Activated CD4-positive, alpha-beta T cell treated with anti-CD3 and anti-CD28 coated beads, Interleukin-2, amount 10 ng/mL, durations not matched to agents 7 days and 5 days (primary cell): ENCODE results near the gene CCDC167. TPM values are rescaled to one million over a fixed set of nuclear protein-coding genes. Genes with fewer than 3 reads are reported as not detected.

ENCODE experiments used
- CTCF ChIA-PET: fragments of 350-600 bp; sonication (Branson Sonifier 250); formaldehyde crosslinking; loops from one replicate; lab custom pipeline; 2021; ENCODE audit warnings: antibody characterized with exemption; lab: Charles Lee
- POLR2A ChIA-PET: fragments of 350-600 bp; sonication (Branson Sonifier 250); formaldehyde crosslinking; loops from one replicate; lab custom pipeline; 2021; ENCODE audit warnings: antibody characterized with exemption; lab: Charles Lee
- DNase-seq: peaks from one replicate; pipeline ENCODE4 v3.0.0-alpha.2; 2020
- H3K27ac Mint-ChIP-seq: one replicate; pipeline ENCODE4 v1.8.0; 2021; ENCODE audit warnings: mild to moderate bottlenecking, moderate library complexity, mixed read lengths
- H3K27me3 Mint-ChIP-seq: one replicate; pipeline ENCODE4 v1.8.0; 2021; ENCODE audit warnings: mixed read lengths
- H3K36me3 Mint-ChIP-seq: one replicate; pipeline ENCODE4 v1.8.0; 2021; ENCODE audit warnings: low read depth, mixed read lengths
- H3K4me1 Mint-ChIP-seq: one replicate; pipeline ENCODE4 v1.8.0; 2021; ENCODE audit warnings: mixed read lengths
- H3K4me3 Mint-ChIP-seq: one replicate; pipeline ENCODE4 v1.8.0; 2021; ENCODE audit warnings: mild to moderate bottlenecking, moderate library complexity, mixed read lengths
- H3K9me3 Mint-ChIP-seq: one replicate; pipeline ENCODE4 v1.8.0; 2021; ENCODE audit warnings: mixed read lengths
- total RNA-seq, 2 experiments: library from RNA; stranded (reverse); gene quantifications; one replicate each; pipeline ENCODE4 v1.2.3, GENCODE V29; 2021

CCDC167 gene
- total RNA-seq, result 10 to 100 TPM; 54.8 to 60.9 TPM

- CTCF ChIA-PET, result interaction anchor here (0.5 to 3.0 kb wide), 6 partner anchors 12 to 1119 kb away, joined by 3 to 13 read pairs (median 4); no protein-coding TSS in a partner anchor
Measured at GRCh38 chr6:37499433-37500293, at the start of gene CCDC167. Gene CCDC167, minus strand, starts transcription at chr6:37499893. Its CDS starts 30 bp downstream, at chr6:37499863.

GRCh38 chr6:37549154-37549553, 49.5 kb upstream of the CCDC167 start:
- ChIA-PET POLR2A (no interaction called here), CTCF (interaction anchor here (1.8 kb wide), 1 partner anchor 11 kb away, joined by 6 read pairs; no protein-coding TSS in a partner anchor)
- no peak for DNase-seq
- Mint-ChIP-seq H3K36me3 (no peaks in the 10 kb centered on the region), H3K9me3 (no peaks in the 10 kb centered on the region), H3K4me3 (no peak overlapping the region), H3K4me1 (peaks cover 31% of the 10 kb centered on the region), H3K27ac (no peak overlapping the region), H3K27me3 (peaks cover 4% of the 10 kb centered on the region)

More at GRCh38 chr6:37499433-37500293, at the start of gene CCDC167:
- DNase-seq, result peak; percentile 98
- POLR2A ChIA-PET, result interaction anchor here (0.5 to 0.7 kb wide), 2 partner anchors 17 to 1181 kb away, joined by 3 read pairs; no protein-coding TSS in a partner anchor
- H3K27me3 Mint-ChIP-seq, result no peaks in the 10 kb centered on the region
- H3K9me3 Mint-ChIP-seq, result no peaks in the 10 kb centered on the region
- peak within 1 kb of the TSS; percentile 94 for H3K4me3 Mint-ChIP-seq
- H3K36me3 Mint-ChIP-seq, result peaks cover 13% of the 10 kb centered on the region
- H3K27ac Mint-ChIP-seq, result peak within 1 kb of the TSS; percentile 96
- peaks cover 82% of the 10 kb centered on the region for H3K4me1 Mint-ChIP-seq

GRCh38 chr6:37548067-37548674, 48.5 kb upstream of the CCDC167 start:
- no peaks in the 10 kb centered on the region for H3K36me3 Mint-ChIP-seq
- no peak for DNase-seq
- peaks cover 4% of the 10 kb centered on the region for H3K27me3 Mint-ChIP-seq
- no peak overlapping the region for H3K27ac Mint-ChIP-seq
- ChIA-PET CTCF (interaction anchor here (0.8 to 1.8 kb wide), 3 partner anchors 10 to 27 kb away, joined by 3 to 6 read pairs (median 4); no protein-coding TSS in a partner anchor), POLR2A (no interaction called here)
- H3K4me1 Mint-ChIP-seq, result peaks cover 22% of the 10 kb centered on the region
- no peaks in the 10 kb centered on the region for H3K9me3 Mint-ChIP-seq
- H3K4me3 Mint-ChIP-seq, result no peak overlapping the region

DNA sequence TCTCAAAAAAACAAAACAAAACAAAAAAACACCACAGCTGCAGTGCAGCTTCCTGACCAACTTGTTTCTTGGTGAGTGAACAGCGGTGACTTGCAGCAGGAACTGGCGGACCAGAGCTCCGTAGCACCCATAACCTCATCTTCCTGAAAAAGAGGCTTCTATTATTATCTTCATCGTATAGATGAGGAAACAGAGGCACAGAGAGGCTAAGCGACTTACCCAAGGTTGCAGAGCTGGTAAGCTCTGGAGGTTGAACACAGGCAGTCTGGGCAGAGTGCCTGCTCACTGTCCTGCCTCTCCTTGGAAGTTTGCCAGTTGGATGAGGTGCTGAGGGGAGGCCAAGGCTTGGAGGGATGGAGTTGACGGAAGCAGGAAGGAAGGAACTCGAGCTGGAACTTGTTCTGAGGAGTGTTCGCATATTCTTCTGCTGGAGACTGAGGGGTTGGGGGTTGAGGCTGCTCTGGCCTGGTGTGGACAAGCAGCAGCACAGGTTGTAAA, 47.9 kb upstream of the CCDC167 start:
- no peaks in the 10 kb centered on the region for H3K36me3 Mint-ChIP-seq
- peaks cover 4% of the 10 kb centered on the region for H3K27me3 Mint-ChIP-seq
- DNase-seq, result peak; percentile 43
- peak overlapping the region; percentile 71 for H3K27ac Mint-ChIP-seq
- no peak overlapping the region for H3K4me3 Mint-ChIP-seq
- ChIA-PET CTCF (interaction anchor here (0.6 to 1.8 kb wide), 6 partner anchors 9 to 48 kb away, joined by 3 to 6 read pairs (median 4); partner anchors contain the start of gene CCDC167), POLR2A (interaction anchor here (1.1 kb wide), 1 partner anchor 31 kb away, joined by 5 read pairs; no protein-coding TSS in a partner anchor)
- no peaks in the 10 kb centered on the region for H3K9me3 Mint-ChIP-seq
- peaks cover 21% of the 10 kb centered on the region for H3K4me1 Mint-ChIP-seq

GRCh38 chr6:37546141-37546871, 46.6 kb upstream of the CCDC167 start:
- H3K4me3 Mint-ChIP-seq, result no peak overlapping the region
- no peak for DNase-seq

DNA sequence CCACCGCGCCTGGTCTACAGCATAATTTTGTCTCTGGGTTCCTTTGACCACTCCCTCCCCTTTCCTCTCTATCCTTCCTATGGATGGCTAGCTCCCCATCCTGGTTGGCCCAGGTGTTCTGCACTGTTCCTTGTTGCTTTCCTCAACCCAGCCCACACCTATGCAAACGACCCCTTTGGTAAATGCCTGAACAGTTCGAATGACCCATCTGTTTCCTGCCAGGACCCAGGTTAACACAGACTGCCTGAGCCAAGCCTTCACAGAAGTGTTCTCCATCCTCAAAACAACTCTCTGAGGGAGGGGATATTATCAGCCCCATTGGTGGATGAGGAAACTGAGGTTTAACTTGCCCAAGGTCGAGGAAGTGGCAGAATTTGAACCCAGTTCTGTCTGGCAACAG, 44.8 kb upstream of the CCDC167 start:
- Mint-ChIP-seq H3K4me3 (no peak overlapping the region), H3K27me3 (no peaks in the 10 kb centered on the region), H3K27ac (no peak overlapping the region), H3K36me3 (no peaks in the 10 kb centered on the region), H3K9me3 (no peaks in the 10 kb centered on the region), H3K4me1 (peaks cover 22% of the 10 kb centered on the region)
- ChIA-PET CTCF (no interaction called here), POLR2A (interaction anchor here (0.8 kb wide), 1 partner anchor 39 kb away, joined by 3 read pairs; no protein-coding TSS in a partner anchor)
- no peak for DNase-seq

More at GRCh38 chr6:37546141-37546871, 46.6 kb upstream of the CCDC167 start:
- no peaks in the 10 kb centered on the region for H3K36me3 Mint-ChIP-seq
- peaks cover 2% of the 10 kb centered on the region for H3K27me3 Mint-ChIP-seq
- H3K9me3 Mint-ChIP-seq, result no peaks in the 10 kb centered on the region
- H3K4me1 Mint-ChIP-seq, result peaks cover 22% of the 10 kb centered on the region
- POLR2A ChIA-PET, result no interaction called here
- CTCF ChIA-PET, result interaction anchor here (0.5 kb wide), 1 partner anchor 1256 kb away, joined by 3 read pairs; no protein-coding TSS in a partner anchor
- H3K27ac Mint-ChIP-seq, result no peak overlapping the region

GRCh38 chr6:37543361-37543760, 43.7 kb upstream of the CCDC167 start:
- CTCF ChIA-PET, result interaction anchor here (1.0 kb wide), 1 partner anchor 111 kb away, joined by 3 read pairs; no protein-coding TSS in a partner anchor
- POLR2A ChIA-PET, result no interaction called here
- no peak overlapping the region for H3K4me3 Mint-ChIP-seq
- H3K27ac Mint-ChIP-seq, result no peak overlapping the region
- H3K9me3 Mint-ChIP-seq, result no peaks in the 10 kb centered on the region
- DNase-seq, result no peak
- no peaks in the 10 kb centered on the region for H3K36me3 Mint-ChIP-seq
- peaks cover 22% of the 10 kb centered on the region for H3K4me1 Mint-ChIP-seq
- H3K27me3 Mint-ChIP-seq, result no peaks in the 10 kb centered on the region

DNA sequence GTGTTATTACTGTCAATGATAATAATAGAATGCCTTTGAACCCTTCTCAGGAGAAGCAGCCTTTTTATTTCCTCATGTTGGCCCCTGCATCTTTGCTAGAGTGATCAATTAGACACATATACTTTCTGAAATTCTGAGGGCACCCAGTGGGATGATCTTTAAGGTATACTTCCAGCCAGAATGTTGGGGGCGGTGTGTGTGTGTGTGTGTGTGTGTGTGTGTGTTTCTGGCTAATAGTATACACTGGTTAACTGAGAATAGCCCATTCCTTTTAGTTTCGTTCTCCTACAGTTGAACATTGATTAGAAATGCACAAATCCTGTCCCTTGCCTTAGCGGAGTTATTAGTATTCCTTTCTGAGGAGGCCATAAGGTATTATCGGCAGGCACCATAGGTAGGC, 41.7 kb upstream of the CCDC167 start:
- Mint-ChIP-seq H3K36me3 (no peaks in the 10 kb centered on the region), H3K27ac (no peak overlapping the region), H3K4me3 (no peak overlapping the region), H3K4me1 (peaks cover 3% of the 10 kb centered on the region), H3K9me3 (no peaks in the 10 kb centered on the region), H3K27me3 (no peaks in the 10 kb centered on the region)
- CTCF ChIA-PET, result no interaction called here
- POLR2A ChIA-PET, result no interaction called here
- no peak for DNase-seq

GRCh38 chr6:37540390-37540789, 40.7 kb upstream of the CCDC167 start:
- DNase-seq, result no peak
- H3K27ac Mint-ChIP-seq, result no peak overlapping the region
- no peaks in the 10 kb centered on the region for H3K27me3 Mint-ChIP-seq
- no peaks in the 10 kb centered on the region for H3K36me3 Mint-ChIP-seq
- ChIA-PET POLR2A (no interaction called here), CTCF (interaction anchor here (0.8 kb wide), 1 partner anchor 40 kb away, joined by 3 read pairs; the partner anchor contains the start of gene CCDC167)
- peaks cover 3% of the 10 kb centered on the region for H3K4me1 Mint-ChIP-seq
- H3K9me3 Mint-ChIP-seq, result no peaks in the 10 kb centered on the region
- no peak overlapping the region for H3K4me3 Mint-ChIP-seq

- CTCF ChIA-PET, result interaction anchor here (0.8 kb wide), 1 partner anchor 40 kb away, joined by 3 read pairs; the partner anchor contains the start of gene CCDC167
- Mint-ChIP-seq H3K36me3 (peaks cover 1% of the 10 kb centered on the region), H3K27me3 (no peaks in the 10 kb centered on the region), H3K4me1 (peaks cover 3% of the 10 kb centered on the region), H3K4me3 (no peak overlapping the region), H3K27ac (no peak overlapping the region), H3K9me3 (no peaks in the 10 kb centered on the region)
- no peak for DNase-seq
- POLR2A ChIA-PET, result no interaction called here
Measured at GRCh38 chr6:37540029-37540352, 40.3 kb upstream of the CCDC167 start.

DNA sequence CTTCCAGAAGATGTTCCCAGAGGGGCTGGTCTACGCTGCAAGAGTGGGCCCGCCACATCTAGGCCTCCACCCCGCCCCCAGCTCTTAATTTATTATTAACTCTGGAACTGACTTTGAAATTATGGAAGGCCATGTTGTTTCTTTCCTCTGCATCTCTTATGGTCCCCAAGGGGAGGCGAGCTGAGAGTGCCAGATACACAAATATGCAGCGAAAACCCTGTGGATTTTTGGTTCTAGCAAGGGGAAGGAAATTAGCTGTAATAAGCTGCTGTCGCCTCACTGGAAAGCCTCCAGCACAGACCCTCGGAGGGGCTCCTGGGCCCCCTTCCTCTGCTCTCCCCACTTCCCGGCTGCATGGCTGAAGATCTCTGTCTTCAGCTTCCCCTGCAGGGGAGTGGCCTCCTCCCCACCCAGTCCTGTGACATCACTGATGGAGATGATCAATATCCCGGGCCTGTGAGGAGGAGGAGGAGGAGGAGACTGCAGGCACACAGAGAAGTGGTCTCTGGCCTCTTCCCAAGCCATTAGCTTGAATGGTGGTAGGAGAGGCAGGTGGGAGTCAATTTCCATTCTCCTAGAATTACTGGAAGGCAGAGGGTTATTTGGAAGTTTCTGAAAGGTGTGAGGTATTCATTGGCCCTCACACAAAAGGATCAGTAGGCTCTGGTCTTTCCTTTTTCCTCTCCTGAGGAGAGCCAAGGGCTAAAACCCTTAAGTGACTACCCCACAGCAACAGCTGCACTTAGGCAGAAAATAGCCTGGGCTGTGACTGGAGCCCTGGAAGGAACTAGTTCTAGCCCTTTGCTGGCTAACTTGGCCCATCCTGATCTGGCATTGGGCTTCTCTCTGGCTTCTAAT, 39.7 kb upstream of the CCDC167 start:
- CTCF ChIA-PET, result interaction anchor here (0.6 to 2.1 kb wide), 5 partner anchors 8 to 159 kb away, joined by 3 to 9 read pairs (median 3); no protein-coding TSS in a partner anchor
- Mint-ChIP-seq H3K27me3 (no peaks in the 10 kb centered on the region), H3K4me1 (peaks cover 3% of the 10 kb centered on the region), H3K4me3 (no peak overlapping the region), H3K9me3 (no peaks in the 10 kb centered on the region), H3K27ac (no peak overlapping the region), H3K36me3 (peaks cover 6% of the 10 kb centered on the region)
- POLR2A ChIA-PET, result no interaction called here
- no peak for DNase-seq
